K562 (cell line): Measurements from ENCODE around the gene IGSF23. TPM values are rescaled to one million over a fixed set of nuclear protein-coding genes. Genes with fewer than 3 reads are reported as not detected.

ENCODE experiments used
- BCOR ChIP-seq: fragments of 450-650 bp; IDR thresholded peaks from 2 replicates; pipeline ENCODE4 v1.6.1; 2016
- CBFA2T3 ChIP-seq: fragments of 450-650 bp; IDR thresholded peaks from 2 replicates; pipeline ENCODE4 v1.6.1; 2017
- CREB1 ChIP-seq, 2 experiments: sonication (generic) in 1 of 2; formaldehyde crosslinking in 1 of 2; IDR thresholded peaks; 2 replicates each; pipeline versions ENCODE4 v1.6.1 to v1.8.0; 2012 to 2022; ENCODE audit warnings: inconsistent platforms in 1 of 2, mild to moderate bottlenecking in 1 of 2, missing genetic modification reagents in 1 of 2, moderate library complexity in 1 of 2
- DPF2 ChIP-seq: fragments of 450-650 bp; IDR thresholded peaks from 2 replicates; pipeline ENCODE4 v1.6.1; 2016
- FOS ChIP-seq: IDR thresholded peaks from 3 replicates; pipeline ENCODE4 v1.6.1; 2011; ENCODE audit not compliant: insufficient read length; ENCODE audit errors: extremely low read depth
- FOXK2 ChIP-seq, 2 experiments: fragments of 450-650 bp; IDR thresholded peaks in 1 of 2; conservative IDR thresholded peaks in 1 of 2; 2 replicates each; pipeline ENCODE4 v1.6.1; 2016; ENCODE audit warnings: low read depth in 2 of 2, mild to moderate bottlenecking in 1 of 2
- GABPA ChIP-seq: fragments of 200-800 bp; sonication (Bioruptor generic); conservative IDR thresholded peaks from 2 replicates; pipeline ENCODE4 v1.6.1; 2016; ENCODE audit warnings: low read depth, missing genetic modification characterization, missing compliant biosample characterization
- KDM1A ChIP-seq, 2 experiments: fragments of 450-650 bp; IDR thresholded peaks; 2 replicates each; pipeline ENCODE4 v1.6.1; 2016; ENCODE audit warnings: mild to moderate bottlenecking in 2 of 2
- L3MBTL2 ChIP-seq: fragments of 450-650 bp; IDR thresholded peaks from 2 replicates; pipeline ENCODE4 v1.6.1; 2016; ENCODE audit warnings: mild to moderate bottlenecking, moderate library complexity
- POU5F1 ChIP-seq: fragments of 150-350 bp; IDR thresholded peaks from 2 replicates; pipeline ENCODE4 v1.6.1; 2014; ENCODE audit warnings: borderline replicate concordance, low read length, low read depth, mild to moderate bottlenecking; ENCODE audit not compliant: partially characterized antibody
- SMARCA4 ChIP-seq: fragments of 450-650 bp; IDR thresholded peaks from 2 replicates; pipeline ENCODE4 v1.6.1; 2016
- SMARCA5 ChIP-seq: fragments of 450-650 bp; IDR thresholded peaks from 2 replicates; pipeline ENCODE4 v1.6.1; 2016
- TCF7L2 ChIP-seq: fragments of 150-350 bp; IDR thresholded peaks from 2 replicates; pipeline ENCODE4 v1.6.1; 2016; ENCODE audit warnings: low read depth, mild to moderate bottlenecking, low read length, moderate library complexity
- TRIM24 ChIP-seq, 2 experiments: fragments of 450-650 bp; IDR thresholded peaks; 2 replicates each; pipeline ENCODE4 v1.6.1; 2016
- ZNF121 ChIP-seq: sonication (generic); formaldehyde crosslinking; conservative IDR thresholded peaks from 2 replicates; pipeline ENCODE4 v1.8.0; 2022; ENCODE audit warnings: missing genetic modification reagents
- polyA plus RNA-seq, 8 experiments: library from polyadenylated mRNA; depleted of rRNA in 4 of 8; stranded (reverse) in 5 of 8; unstranded in 3 of 8; fragments of >200 nt; fragmentation: Nextera tagmentation in 2 of 8; fragmentation: Illumina TruSeq in 1 of 8; extraction: Ambion mirVana in 2 of 8; extraction: Trizol in 1 of 8; gene quantifications; 2 replicates each; pipeline versions ENCODE4 v1.2.1 to v1.2.3, GENCODE V29; 2011 to 2014; ENCODE audit warnings: inconsistent platforms in 1 of 8, missing spikeins in 1 of 8
- total RNA-seq, 7 experiments: library from RNA; depleted of rRNA in 6 of 7; stranded (reverse); fragments of >200 nt in 6 of 7; fragmentation: Illumina TruSeq in 2 of 7; extraction: Trizol in 2 of 7; gene quantifications; 2 replicates each; pipeline versions ENCODE4 v1.2.1 to v1.2.3, GENCODE V29; 2011 to 2021; ENCODE audit warnings: low replicate concordance in 1 of 7
- TF ChIP-seq, protein P1 (sequence below), 3 experiments: fragments of 200-800 bp in 1 of 3; fragments of 250-450 bp in 1 of 3; fragments of 450-650 bp in 1 of 3; sonication (Bioruptor Pico) in 1 of 3; sonication (Bioruptor generic) in 1 of 3; formaldehyde crosslinking in 1 of 3; IDR thresholded peaks; 2 replicates each; pipeline versions ENCODE4 v1.6.1 to v1.8.0; 2016 to 2022; ENCODE audit warnings: mild to moderate bottlenecking in 2 of 3, missing genetic modification characterization in 2 of 3, missing compliant biosample characterization in 1 of 3, moderate library complexity in 1 of 3
- TF ChIP-seq, protein P2 (sequence below), 2 experiments: fragments of 450-650 bp in 1 of 2; sonication (generic) in 1 of 2; formaldehyde crosslinking in 1 of 2; IDR thresholded peaks in 1 of 2; conservative IDR thresholded peaks in 1 of 2; 2 replicates each; pipeline versions ENCODE4 v1.6.1 to v1.8.1; 2016 to 2023; ENCODE audit warnings: mild to moderate bottlenecking in 2 of 2, moderate library complexity in 2 of 2, inconsistent platforms in 1 of 2, missing genetic modification reagents in 1 of 2
- TF ChIP-seq, protein P3 (sequence below): sonication (generic); formaldehyde crosslinking; IDR thresholded peaks from 2 replicates; pipeline ENCODE4 v1.9.0; 2022; ENCODE audit warnings: mild to moderate bottlenecking, missing genetic modification reagents

IGSF23 gene
- total and polyA plus RNA-seq, 9 of the 15 experiments (the other 6 are each of a cell fraction or from before 2014, with no cell fraction given) = not detected

DNA sequence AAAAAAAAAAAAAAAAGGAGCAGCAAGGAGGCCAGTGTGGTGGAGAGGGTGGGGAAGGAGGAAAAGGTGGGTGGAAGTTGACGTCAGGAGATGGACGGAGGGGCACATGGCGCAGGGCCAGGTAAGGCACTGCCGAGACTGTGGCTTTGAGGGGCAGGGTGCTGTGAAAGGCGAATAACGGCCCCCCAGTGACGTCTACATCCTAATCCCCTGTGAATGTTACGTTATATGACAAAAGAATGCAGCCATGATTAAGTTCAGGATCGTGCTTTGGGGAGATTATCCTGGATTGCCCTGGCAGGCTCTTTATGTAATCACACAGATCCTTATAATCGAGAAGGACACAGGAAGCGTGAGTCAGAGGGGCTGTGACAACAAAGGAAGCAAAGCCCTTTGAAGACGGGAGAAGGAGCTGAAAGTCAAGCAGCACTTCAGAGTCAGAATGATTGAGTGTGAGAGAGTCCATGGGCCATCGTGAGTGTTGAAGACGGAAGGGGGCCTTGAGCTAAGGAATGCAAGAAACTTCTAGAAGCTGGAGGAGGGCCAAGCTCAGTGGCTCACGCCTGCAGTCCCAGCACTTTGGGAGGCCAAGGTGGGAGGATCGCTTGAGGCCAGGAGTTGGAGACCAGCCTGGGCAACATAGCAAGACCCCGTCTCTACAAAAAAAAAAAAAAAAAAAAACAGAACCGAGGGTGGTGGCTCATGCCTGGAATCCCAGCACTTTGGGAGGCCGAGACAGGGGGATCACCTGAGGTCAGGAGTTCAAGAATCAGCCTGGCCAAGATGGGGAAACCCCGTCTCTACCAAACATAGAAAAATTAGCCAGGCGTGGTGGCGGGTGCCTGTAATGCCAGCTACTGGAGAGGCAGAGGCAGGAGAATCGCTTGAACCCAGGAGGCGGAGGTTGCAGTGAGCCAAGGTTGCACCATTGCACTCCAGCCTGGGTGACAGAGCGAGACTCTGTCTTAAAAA lies 71.8 kb downstream of the IGSF23 start (continued):
- peak; percentile 52; the same call in 1 of the 2 replicates for TF ChIP-seq CREB1 (IDR thresholded peaks at IDR 0.05)
- no peak; the same call in 1 of the 2 replicates for TF ChIP-seq CREB1 (CRISPR knock-in tag; IDR thresholded peaks at IDR 0.05)
- 0 out of 4 replicates have a peak, but pooled peaks of 1 of the 2 experiments have one; percentile 21 for TF ChIP-seq TRIM24 (IDR thresholded peaks at IDR 0.05)
- TF ChIP-seq, protein P1, sequence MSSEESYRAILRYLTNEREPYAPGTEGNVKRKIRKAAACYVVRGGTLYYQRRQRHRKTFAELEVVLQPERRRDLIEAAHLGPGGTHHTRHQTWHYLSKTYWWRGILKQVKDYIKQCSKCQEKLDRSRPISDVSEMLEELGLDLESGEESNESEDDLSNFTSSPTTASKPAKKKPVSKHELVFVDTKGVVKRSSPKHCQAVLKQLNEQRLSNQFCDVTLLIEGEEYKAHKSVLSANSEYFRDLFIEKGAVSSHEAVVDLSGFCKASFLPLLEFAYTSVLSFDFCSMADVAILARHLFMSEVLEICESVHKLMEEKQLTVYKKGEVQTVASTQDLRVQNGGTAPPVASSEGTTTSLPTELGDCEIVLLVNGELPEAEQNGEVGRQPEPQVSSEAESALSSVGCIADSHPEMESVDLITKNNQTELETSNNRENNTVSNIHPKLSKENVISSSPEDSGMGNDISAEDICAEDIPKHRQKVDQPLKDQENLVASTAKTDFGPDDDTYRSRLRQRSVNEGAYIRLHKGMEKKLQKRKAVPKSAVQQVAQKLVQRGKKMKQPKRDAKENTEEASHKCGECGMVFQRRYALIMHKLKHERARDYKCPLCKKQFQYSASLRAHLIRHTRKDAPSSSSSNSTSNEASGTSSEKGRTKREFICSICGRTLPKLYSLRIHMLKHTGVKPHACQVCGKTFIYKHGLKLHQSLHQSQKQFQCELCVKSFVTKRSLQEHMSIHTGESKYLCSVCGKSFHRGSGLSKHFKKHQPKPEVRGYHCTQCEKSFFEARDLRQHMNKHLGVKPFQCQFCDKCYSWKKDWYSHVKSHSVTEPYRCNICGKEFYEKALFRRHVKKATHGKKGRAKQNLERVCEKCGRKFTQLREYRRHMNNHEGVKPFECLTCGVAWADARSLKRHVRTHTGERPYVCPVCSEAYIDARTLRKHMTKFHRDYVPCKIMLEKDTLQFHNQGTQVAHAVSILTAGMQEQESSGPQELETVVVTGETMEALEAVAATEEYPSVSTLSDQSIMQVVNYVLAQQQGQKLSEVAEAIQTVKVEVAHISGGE (CRISPR knock-in tag; IDR thresholded peaks at IDR 0.05) = 0 out of 6 replicates have a peak, but pooled peaks of 1 of the 3 experiments have one; percentile 14
- TF ChIP-seq L3MBTL2 = peak; percentile 39; the same call in 1 of the 2 replicates
- TF ChIP-seq SMARCA4 = peak; percentile 56
- peak; percentile 27; the same call in 1 of the 2 replicates for TF ChIP-seq GABPA (tag)
- peak; percentile 70 for TF ChIP-seq DPF2
- TF ChIP-seq SMARCA5 = 0 out of 2 replicates have a peak, but pooled peaks have one; percentile 51
- TF ChIP-seq ZNF121 (CRISPR knock-in tag) = peak; percentile 99
- peak in 1 of 2 experiments; percentile 44; a peak in 1 of 4 replicates for TF ChIP-seq FOXK2 (conservative IDR thresholded peaks at IDR 0.05 in 1 of 2, IDR thresholded peaks at IDR 0.05 in 1 of 2; ENCODE audit: low read depth in 2 of 2)
- 0 out of 4 replicates have a peak, but pooled peaks of 1 of the 2 experiments have one; percentile 9 for TF ChIP-seq KDM1A (IDR thresholded peaks at IDR 0.05)
- TF ChIP-seq, protein P2, sequence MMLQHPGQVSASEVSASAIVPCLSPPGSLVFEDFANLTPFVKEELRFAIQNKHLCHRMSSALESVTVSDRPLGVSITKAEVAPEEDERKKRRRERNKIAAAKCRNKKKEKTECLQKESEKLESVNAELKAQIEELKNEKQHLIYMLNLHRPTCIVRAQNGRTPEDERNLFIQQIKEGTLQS (IDR thresholded peaks at IDR 0.05) = peak; percentile 79
- TF ChIP-seq, protein P2 (CRISPR knock-in tag; conservative IDR thresholded peaks at IDR 0.05) = no peak
- no peak for TF ChIP-seq TCF7L2
- TF ChIP-seq POU5F1 = no peak
- TF ChIP-seq CBFA2T3 = peak; percentile 57
- TF ChIP-seq, protein P3, sequence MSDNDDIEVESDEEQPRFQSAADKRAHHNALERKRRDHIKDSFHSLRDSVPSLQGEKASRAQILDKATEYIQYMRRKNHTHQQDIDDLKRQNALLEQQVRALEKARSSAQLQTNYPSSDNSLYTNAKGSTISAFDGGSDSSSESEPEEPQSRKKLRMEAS (CRISPR knock-in tag) = peak; percentile 35; the same call in 1 of the 2 replicates
- peak; percentile 19 for TF ChIP-seq FOS
- TF ChIP-seq BCOR = peak; percentile 90
